COLO829 (cell line): ENCODE data around the gene H19.

ENCODE experiments used
- DNase-seq: peaks from one replicate; pipeline ENCODE4 v3.0.0; 2012; ENCODE audit warnings: low spot score

H19 gene

DNA sequence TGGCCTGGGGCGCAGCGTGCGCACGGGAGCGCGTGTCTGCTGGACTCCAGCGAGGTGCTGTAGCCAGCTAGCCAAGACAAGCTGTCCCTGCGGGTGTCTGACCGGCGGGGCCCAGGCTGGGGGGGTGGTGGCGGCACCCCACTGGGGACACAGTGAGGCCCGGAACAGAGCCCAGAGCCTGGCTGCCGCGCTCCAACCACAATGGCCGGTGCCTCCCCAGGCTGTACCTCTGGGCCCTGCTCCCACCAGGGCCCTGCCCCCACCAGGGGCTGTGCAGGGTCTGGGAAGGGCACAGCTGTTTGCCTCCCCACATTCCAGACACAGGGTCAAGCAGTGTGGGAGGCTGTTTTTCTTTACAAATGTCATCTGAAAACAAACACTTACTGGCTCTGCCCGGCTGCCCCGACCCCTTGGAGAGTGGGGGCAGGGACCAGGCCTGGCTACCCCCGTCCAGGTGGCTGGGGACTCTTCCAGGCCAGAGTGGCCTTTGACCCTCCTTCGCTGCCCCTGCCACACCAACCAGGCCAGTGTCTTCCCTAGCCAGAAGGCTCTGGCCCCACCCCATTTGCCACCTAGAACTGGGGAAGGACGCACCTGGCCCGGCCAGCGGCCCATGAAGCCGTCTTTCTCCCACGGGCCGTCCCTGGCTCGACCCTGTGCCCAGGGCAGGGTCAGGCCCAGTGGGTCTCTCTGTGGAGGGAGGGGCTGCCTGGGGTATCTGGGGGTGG, 14.6 kb downstream of the H19 start:
- DNase-seq, result no peak

DNA sequence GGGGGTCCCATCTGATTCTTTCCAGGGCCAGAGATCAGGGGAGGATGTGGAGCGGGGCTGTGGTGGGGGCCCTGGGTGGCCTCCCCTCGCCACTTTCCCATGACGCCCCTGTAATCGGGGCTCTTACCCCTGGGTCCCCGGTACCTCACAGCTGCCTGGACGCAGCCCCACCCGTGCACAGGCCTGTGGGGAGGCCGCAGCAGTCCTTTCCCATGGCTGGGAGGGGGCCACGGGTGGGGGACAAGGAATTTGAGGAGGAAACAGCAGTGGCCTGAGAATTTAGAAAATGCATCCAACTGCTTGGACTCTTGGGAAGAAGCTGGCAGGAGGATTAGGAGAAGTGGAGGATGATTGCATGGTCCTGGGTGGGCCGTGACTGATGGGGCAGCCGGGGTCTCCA, 18.0 kb downstream of the H19 start:
- no peak for DNase-seq

DNA sequence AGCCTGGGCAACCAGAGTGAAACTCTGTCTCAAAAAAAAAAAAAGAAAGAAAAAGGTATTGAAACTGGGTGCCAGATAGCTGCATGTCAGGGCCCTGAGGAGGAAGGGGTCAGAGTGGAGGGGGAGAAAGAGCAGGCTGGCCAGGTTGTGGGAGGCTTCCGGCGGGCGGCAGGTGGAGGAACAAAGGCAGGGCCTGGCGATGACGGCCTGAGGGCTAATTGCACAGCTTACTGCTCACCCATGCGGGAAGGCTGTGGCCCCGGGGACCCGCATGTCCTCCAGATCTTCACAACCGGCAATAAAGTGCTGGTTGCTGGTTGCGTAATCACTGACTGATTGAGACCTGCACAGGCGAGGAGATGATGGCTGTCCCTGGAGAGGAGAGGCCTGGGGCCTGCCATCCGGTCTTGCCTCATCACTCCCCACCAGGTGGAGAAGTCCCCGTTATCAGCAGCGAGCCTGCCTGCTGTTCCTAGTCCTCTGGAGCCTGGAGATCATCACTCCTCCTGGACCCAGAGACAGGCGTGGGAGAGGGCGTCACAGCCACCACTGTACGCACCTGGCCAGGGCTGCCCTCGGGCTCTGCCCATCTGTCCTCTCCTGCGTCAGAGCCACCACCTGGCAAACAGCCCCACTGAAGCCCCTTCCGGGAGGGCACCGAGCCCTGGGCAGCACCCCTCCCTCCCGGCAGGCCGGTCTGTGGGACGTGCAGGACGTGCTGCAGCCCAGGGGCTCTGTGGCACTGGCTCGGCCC, 18.7 kb downstream of the H19 start:
- DNase-seq, result no peak

DNA sequence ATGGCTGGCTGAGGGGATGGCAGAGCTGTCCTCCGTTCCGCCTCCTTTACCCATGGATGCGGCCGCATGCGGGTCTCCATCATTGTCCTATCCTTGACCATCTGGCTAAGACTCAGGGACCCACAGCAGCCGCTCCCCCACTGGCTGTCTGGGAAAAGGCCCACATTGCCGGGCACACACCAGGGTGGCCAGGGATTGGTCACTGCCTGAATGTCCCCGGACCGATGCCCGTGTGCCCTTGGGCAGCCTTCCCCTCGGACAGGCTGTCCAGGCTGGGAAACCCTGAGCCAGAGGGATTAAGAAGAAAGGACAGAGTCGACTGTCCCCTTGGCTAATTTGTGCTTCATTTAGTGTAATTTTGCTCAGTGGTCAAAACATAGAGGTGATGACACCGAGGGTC, 22.5 kb downstream of the H19 start:
- no peak for DNase-seq

DNA sequence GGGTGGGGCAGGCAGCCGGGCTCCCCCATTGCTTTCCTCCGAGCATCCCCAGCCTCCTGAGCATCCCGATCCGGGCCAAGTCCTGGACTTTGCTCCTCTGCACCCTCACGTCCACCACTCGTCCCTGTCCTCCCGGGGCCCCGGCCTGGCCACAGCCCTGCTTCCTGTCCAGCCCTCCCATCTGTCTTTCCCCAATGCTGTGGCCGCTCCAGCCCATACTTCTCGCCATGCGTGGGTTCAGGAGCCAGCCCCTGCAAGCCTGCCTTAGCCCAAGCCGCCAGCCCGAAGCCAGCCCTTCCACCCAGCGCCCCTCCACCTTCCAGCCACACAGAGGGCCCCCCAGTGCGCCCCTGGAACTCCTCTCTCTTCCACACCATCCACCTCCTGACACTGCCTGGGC, 26.7 kb downstream of the H19 start:
- no peak for DNase-seq

DNA sequence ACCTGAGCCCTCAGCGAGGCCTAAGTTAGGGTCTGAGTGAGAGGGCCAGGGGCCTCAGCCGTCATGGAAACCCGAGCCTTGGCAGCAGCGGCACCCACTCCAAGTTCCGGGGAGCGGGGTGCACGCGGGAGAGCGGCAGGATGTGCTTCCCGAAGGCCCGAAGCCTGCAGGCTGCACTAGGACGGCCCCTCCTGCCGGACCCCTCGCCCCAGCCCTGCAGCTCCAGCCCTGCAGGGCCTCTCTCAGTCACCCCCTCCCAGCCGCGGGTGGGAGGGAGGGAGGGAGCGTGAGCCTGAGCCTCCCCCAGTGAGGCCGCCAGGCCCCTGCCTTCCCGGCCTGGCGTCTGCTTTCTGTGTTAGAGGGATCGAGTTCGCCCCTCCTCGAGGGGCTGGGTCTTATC, 27.9 kb downstream of the H19 start:
- no peak for DNase-seq

DNA sequence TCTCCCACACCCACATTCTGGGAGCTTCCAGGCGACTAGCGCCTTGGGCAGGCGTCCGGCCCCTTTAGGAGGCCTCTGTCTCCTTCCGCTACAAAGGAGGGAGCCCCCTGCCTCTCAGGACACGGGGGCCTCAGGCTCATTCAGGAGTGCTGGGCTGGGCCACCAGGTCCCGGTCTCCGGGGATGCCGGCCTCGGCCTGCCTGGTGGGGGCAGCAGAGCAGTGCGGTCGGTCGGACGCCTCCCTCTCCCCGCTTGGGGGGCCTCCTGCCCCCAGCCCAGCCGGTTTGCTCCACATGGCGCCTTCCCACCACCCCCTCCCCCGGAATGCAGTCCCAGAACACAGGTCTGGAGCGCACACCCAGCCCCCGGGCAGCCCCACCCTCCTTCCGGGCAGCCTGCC, 28.6 kb downstream of the H19 start:
- no peak for DNase-seq

DNA sequence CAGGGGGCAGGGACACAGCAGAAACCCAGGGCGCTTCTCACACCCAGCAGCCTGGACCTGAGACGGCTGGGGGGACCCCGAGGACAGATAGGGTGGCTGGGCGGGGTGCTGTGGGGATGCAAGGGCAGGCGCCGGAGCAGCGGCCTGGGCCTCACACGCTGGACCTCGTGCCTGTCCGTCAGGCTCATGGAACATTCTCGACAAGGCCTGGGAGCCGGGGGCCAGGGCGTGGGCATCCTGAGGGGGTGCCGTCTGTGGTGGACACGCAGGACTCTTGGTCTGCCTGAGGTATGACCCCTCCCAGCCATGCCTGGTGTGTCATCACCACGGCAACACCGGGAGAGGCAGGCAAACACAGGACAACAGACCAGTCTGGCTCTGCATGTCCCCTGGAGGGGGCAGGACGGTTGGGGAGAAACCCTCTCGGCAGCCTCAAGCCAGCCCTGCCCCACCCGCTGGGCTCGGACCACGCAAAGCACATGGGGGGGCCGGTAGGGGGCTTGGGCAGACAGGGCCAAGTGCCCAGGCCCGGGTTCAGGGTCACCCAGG, 29.1 kb downstream of the H19 start:
- no peak for DNase-seq

DNA sequence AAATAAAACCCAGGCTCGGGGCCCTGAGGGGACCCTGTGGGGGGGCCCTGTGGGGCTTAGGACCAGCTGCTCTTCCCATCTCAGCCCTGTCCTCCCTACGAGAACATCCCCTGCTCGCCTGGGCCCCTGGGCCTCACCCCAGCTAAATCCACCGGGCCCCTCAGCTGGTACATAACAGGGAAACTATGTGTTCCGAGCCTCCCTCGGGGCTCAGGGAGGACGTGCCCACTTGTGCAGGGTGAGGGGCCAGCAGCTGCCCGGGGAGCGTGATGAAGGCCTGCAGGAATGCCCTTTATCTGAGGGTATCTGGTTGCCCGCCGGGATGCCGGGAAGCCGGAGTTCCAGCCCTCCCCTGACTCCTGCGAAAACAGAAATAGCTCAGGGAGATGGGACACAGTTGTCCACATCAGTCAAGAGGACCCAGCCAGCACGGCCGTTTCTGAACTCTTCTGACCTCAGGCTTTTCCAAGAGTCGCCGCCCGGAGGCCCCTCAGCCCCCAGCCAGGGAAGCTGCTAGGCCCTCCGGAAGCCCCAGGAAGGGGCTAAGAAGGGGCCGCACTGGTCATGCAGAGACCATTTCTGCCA, 29.9 kb downstream of the H19 start:
- DNase-seq, result no peak

DNA sequence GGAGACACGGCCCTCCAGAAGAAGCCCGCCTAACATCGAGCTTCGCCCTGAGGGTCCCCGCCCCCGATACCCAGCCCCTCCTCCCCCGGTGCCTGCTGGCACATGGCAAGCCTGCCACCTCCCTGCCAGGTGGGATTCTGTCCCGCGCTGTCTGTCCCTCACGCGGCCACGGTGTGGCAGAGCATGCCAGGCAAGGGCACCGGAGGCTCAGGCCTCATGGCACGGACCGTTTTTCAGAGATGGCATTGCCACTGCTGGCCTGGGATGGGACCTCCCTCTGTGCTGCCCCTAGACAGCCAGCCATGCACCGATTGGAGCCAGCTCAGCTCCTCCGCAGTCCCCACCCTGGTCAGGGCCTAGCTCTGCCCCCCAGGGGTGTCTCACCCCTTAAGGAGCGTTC, 31.1 kb downstream of the H19 start:
- no peak for DNase-seq

DNA sequence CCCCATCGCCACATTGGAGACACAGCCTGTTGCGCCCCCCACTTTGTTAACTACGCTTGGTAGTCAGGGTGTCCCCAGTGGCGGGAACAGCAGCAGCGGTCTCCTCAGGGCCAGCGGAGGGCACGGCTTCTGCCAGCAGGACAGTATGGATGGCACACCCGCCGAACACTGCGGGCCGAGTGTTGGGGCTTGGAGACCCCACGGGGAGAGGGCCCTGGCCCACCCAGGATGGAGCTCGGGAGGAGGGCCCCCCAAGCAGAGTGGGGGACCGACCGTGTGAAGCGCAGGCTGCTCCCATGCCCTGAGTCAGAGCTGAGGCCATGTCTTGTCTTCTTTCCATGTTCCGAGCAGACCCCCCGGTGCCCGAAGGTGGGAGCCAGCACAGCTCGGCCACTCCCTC, 32.7 kb downstream of the H19 start:
- no peak for DNase-seq

DNA sequence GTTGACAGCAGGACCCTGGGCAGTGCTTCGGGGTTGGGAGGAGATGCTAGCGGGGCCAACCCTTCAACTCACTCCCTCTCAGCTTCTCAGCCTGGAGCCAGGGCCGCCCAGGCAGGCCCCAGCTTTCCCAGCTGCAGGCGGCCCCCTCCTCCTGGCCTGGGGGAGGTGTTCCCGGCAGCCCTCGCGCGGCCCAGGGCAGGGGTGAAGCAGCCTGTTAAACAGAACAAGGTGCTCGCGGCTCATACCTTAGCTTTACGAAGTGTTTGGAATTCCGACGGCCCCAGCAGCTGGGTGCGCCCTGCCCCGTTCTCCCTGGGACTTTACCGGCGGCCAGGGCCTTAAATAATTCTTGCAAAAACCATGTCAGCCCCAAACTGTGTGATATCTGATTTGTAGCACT, 33.3 kb downstream of the H19 start:
- DNase-seq, result no peak

DNA sequence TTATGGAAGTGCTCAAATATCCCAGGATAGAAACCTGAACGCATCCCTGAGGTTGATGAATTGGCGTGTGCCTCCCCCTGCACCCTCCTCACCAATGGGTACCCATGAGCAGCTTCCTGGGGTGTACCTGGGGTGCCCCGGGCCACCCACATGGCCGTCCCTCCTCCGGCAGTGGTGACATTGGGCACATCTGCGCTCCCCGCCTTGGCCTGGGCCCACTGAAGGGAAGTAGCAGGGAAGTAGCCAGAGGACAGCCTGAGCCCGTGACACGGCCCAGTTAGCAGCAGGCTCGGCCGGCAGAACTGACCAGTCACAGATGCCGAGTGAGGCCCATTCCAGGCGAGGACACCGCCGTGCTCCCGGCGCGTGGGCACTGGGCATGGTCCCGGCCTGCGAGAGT, 33.8 kb downstream of the H19 start:
- DNase-seq, result no peak

DNA sequence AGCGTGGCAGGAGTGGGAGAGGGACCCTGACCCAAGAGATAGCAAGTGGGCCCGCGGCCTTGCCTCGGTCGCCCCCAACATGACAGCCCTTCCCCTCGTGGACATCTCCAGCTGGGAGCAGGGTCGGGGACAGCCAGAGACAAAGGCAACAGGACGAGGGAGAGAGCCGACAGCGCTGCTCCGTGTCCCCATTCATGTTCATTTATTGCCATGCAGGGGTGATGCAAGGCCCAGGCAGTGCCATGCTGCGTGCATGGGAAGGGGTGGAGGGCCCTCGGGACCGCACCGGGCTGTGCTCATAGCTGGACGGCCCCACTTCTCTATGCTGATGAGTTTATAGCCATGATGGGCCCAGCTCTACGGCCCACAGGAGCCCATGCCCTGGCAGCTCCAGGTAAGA, 37.9 kb downstream of the H19 start:
- DNase-seq, result no peak

DNA sequence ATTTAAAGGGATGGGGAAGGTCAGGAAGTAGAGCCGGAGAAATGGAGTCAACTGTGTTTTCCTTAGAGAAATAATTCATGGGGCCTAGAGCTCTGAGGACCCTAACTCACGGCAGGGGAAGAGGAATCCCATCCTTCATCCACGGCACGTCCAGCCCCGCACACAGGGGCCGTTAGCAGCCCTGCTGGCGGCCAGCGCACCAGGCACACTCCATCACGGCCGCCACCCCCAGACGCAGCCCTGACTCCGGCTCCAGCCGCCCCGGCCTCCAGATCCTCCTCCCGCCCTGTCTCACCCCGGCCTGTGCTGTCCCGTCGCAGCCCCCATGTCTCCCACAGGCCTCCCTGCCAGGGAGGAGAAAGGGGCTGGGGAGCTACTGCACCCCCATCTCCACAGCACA, 39.3 kb downstream of the H19 start:
- no peak for DNase-seq

DNA sequence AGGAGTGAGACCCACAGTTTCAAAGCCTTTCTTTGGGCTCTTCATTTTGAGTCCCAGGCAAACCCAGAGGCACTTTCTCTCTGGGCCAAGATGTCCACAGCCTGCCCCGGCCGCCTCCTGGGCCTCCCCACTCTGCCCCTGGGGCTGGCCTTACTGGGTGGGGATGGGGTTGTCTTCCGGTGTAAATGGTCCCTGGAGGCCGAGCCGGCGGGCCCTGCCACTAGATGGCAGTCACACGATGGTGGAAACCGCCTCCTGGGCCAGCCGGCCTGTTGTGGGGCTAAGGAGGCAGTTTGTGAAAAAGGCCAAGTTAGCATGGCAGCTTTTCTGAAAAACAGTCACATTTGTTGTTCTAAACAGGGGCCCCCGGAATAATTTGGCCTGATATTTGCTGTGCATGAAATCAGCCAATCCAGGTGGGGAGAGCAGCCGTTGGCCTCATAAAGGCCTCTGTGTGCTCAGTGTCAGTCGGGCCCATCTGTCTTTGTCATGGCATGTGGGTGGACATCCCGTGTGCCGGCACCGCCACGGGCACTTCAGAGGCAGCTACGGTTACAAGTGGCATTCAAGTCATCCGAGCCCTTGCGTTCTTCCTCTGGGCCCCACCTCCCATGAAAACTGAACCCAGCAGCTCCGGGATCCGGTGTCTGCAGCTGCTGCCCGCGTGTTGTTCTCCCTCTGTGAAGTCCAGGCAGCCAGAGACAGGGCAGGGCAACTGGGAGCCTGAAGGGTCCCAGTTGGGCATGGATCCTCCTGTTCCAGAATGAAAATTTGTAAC, 44.0 kb downstream of the H19 start:
- DNase-seq, result no peak

DNA sequence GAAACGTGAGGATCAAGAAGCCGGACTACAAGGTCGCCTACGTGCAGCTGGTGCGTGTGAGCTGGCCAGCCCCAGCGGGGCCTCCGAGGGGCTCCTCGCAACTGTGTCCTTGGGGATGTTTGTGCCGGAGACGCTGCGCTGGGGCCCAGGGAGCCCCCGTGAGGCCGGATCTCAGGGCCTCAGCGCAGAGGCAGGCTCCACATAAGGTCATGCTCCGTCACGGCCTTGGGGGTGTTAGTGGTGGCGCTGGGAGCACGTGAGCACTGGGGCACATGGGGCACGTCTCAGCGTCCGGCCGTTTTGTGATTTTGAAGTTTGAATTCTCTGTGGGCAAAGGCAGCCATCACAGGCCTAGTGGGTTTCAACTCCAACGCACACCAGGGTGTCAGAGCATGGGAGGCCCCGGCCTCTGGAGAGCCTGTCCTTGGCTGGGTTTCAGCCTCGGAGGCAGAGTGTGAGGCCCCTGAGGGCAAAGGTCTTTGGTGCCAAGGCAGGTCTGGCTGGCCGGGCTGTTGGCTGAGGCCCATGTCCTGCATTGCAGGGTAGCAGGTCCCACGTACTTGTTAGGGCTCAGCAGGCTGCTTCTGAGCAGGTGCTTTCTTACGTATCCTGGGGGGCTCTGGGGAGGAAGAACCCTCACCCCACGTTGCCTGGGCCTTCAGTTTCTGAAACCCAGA, 44.7 kb downstream of the H19 start:
- no peak for DNase-seq

DNA sequence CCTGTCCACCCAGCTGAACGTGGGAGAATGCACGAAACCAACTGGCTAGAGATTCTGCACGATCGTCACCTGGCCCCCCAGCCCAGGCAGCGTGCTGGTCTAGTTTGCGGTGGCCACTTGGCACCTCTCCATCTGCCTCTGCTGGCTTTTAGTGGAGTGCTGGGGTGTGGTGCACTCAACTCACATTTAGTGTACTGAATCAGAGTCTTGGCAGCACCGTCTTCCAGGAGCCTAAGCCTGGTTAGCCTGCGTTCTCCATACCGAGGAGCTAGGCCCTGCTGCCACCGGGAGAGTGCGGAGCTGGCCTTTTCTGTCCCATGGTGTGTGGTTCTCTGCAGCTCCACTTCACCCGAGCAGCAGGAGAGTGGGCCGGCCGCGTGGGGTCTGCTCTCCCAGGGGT, 47.7 kb downstream of the H19 start:
- DNase-seq, result no peak

DNA sequence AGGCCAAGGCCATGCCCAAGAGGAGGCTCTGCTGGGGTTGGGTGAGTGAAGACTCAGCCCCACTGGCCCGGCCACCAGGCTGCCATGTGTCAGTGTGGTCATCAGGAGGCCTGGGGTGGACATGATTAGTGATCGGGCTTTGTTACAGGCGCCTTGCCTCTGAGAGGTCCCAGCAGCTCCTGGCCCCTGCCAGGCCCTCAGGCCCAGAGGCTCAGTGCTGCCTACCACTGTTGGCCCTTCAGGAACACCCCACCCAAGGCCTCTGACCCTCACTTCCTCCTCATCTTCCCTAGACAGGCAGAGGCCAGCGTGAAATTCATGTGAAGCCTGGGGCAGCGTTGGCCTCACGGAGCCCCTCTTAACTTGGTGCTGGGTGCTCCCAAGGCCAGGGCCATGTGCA, 48.3 kb downstream of the H19 start:
- no peak for DNase-seq

DNA sequence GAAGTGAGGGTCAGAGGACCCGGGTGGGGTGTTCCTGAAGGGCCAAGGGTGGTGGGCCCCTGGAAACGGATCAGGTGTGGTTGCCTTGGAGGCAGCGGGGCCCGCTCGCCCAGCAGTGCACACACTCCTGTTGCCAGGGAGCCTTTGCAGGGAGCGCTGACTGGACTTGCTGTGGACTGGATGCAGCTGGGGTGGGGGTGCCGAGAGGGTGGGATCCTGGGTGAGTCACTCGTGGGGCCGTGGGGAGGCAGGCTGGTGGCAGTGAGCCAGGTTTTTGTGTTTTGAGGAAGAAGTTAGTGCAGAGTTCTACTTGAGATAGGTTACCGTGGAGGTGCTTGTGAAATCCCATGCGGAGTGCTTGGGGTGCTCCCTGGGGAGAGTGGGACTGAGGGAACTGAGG, 49.3 kb downstream of the H19 start:
- no peak for DNase-seq

DNA sequence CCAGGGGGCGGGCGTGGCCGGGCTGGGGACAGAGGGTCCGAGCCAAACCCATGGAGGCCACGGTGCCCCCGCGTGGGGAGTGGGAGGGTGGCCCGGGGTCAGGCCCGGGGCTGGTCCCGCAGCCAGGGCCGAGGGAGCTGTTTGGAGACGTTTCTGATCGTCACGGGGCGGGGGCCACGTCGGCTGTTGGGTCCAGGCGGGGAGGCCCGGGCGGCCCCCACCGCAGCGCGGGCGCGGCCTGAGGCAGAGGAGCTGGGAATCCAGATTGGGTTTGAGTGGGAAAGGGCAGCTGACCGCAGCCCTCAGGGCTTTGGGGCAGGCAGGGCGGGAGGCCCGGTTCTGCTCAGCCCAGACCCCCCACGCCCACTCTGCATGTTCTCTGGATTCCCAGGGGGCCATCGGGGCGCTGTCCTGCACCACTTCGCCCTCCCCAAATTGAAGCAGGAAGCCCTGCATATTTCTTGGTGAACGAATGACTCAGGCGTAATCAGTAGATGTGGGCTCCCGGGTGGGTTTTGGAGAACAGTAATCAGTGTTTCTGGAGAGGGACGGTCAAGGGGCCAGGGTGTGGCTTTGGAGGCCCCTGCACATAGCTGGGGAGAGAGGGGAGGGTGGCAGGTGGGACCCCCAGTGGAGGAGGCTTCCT, 49.9 kb downstream of the H19 start:
- no peak for DNase-seq
